ENCODE data around the gene NPAS4. TPM values are rescaled to one million over a fixed set of nuclear protein-coding genes. Genes with fewer than 3 reads are reported as not detected.

The NPAS4 gene
- total and polyA plus RNA-seq, 9 of the 15 experiments (the other 6 are each of a cell fraction or from before 2014, with no cell fraction given): not detected

- Histone ChIP-seq H2AFZ (ENCODE audit: low read depth, low read length) (no peak overlapping the region), H3K9ac (ENCODE audit: insufficient read depth in 1 of 2, low read depth in 2 of 2, low read length in 2 of 2) (no peak overlapping the region), H3K9me1 (ENCODE audit: control insufficient read depth, insufficient read depth, low read length) (peaks cover 6% of the 10 kb centered on the region), H3K4me2 (ENCODE audit: insufficient read depth, low read length) (no peak overlapping the region), H3K4me3 (no peak overlapping the region), H4K20me1 (replicated peaks; ENCODE audit: control insufficient read depth, insufficient read depth, low read length) (peaks cover 22% of the 10 kb centered on the region), H3K79me2 (ENCODE audit: control insufficient read depth, insufficient read depth, low read length) (no peaks in the 10 kb centered on the region), H3K27me3 (ENCODE audit: control insufficient read depth in 2 of 2, insufficient read depth in 2 of 2, low read length in 2 of 2) (peaks cover 11 to 28% of the 10 kb centered on the region in 2 experiments; a peak in 4 of 5 replicates), H3K4me1 (replicated peaks in 1 of 2; ENCODE audit: control insufficient read depth in 2 of 2, insufficient read depth in 2 of 2, low read length in 2 of 2) (peaks cover 2 to 8% of the 10 kb centered on the region in 2 experiments; a peak in 2 of 5 replicates), H3K9me3 (replicated peaks; ENCODE audit: control insufficient read depth, insufficient read depth, low read depth, low read length) (no peaks in the 10 kb centered on the region), H3K27ac (ENCODE audit: extremely low read depth, low read depth, low read length) (no peak overlapping the region), H3K36me3 (ENCODE audit: control insufficient read depth, insufficient read depth, low read length) (no peaks in the 10 kb centered on the region)
- WGBS (ENCODE audit: insufficient coverage, low coverage, missing lambda C conversion rate): 2% methylated on average over 11 of the region's 11 CpGs
- ATAC-seq: no peak
- in situ Hi-C loops (cut with MboI): no loop called here
- POLR2A ChIA-PET: interaction anchor here (0.6 to 1.1 kb wide), 2 partner anchors 200 to 541 kb away, joined by 3 read pairs; partner anchors contain the start of genes PC and RBM14
- FAIRE-seq: no peak
- DNase-seq (ENCODE audit: extremely low read depth in 1 of 4, low spot score in 3 of 4): no peak
- CTCF ChIA-PET (ENCODE audit: low intra/inter-chr PET ratio): no interaction called here
- no TSS peak for BruUV-seq (replicated peaks)
- intact Hi-C loops (cut with micrococcal nuclease): no loop called here
- TF ChIP-seq CUX1 (CRISPR knock-in tag; IDR thresholded peaks at IDR 0.05) (no peak), PCBP2 (IDR thresholded peaks at IDR 0.05; ENCODE audit: low read depth, low read length, poor library complexity, severe bottlenecking) (no peak), ZNF184 (CRISPR knock-in tag; IDR thresholded peaks at IDR 0.05) (no peak), ETS2 (tag; IDR thresholded peaks at IDR 0.05; ENCODE audit: borderline replicate concordance, poor library complexity, severe bottlenecking) (no peak), E2F8 (IDR thresholded peaks at IDR 0.05; ENCODE audit: low read depth, partially characterized antibody) (no peak), ZNF583 (CRISPR knock-in tag; IDR thresholded peaks at IDR 0.05) (no peak), ZBTB49 (CRISPR knock-in tag; IDR thresholded peaks at IDR 0.05; ENCODE audit: borderline replicate concordance) (no peak), TAF9B (IDR thresholded peaks at IDR 0.05; ENCODE audit: partially characterized antibody) (no peak), SIN3A (IDR thresholded peaks at IDR 0.05; ENCODE audit: borderline replicate concordance in 2 of 2, control insufficient read depth in 1 of 2, low read depth in 2 of 2, low read length in 2 of 2) (no peak), GATA2 (CRISPR knock-in tag; IDR thresholded peaks at IDR 0.05) (no peak), SMARCA4 (IDR thresholded peaks at IDR 0.05) (no peak), EGR1 (conservative IDR thresholded peaks at IDR 0.05) (peak; percentile 81)
Observed at GRCh38 chr11:66417000-66417399, 3.8 kb upstream of the NPAS4 start.
